H9 (cell line): ENCODE data around the gene SYS1. TPM values are rescaled to one million over a fixed set of nuclear protein-coding genes. Genes with fewer than 3 reads are reported as not detected.

ENCODE experiments used
- DNase-seq: peaks from one replicate; pipeline ENCODE4 v3.0.0-alpha.2; 2017
- H2AFZ ChIP-seq: one replicate; pipeline ENCODE4 v1.6.1; 2013; ENCODE audit warnings: mild to moderate bottlenecking, low read length, control low read depth, moderate library complexity
- H2AK5ac ChIP-seq: 2 replicates; pipeline ENCODE4 v1.6.1; 2013; ENCODE audit warnings: low read length, control low read depth, mixed read lengths; ENCODE audit not compliant: insufficient read length
- H2BK120ac ChIP-seq: one replicate; pipeline ENCODE4 v1.6.1; 2013; ENCODE audit warnings: low read depth, mild to moderate bottlenecking, low read length, control low read depth, inconsistent platforms; ENCODE audit not compliant: poor library complexity, severe bottlenecking
- H2BK12ac ChIP-seq: 2 replicates; pipeline ENCODE4 v1.6.1; 2013; ENCODE audit warnings: low read length, control low read depth, mixed read lengths, low read depth; ENCODE audit not compliant: insufficient read length
- H2BK15ac ChIP-seq: 2 replicates; pipeline ENCODE4 v1.6.1; 2013; ENCODE audit warnings: low read depth, low read length, control low read depth
- H2BK20ac ChIP-seq: one replicate; pipeline ENCODE4 v1.6.1; 2013; ENCODE audit warnings: low read depth, mild to moderate bottlenecking, low read length, control low read depth, inconsistent platforms; ENCODE audit not compliant: poor library complexity, severe bottlenecking
- H2BK5ac ChIP-seq: 2 replicates; pipeline ENCODE4 v1.6.1; 2013; ENCODE audit warnings: low read length, control low read depth, mixed read lengths; ENCODE audit not compliant: insufficient read length
- H3K14ac ChIP-seq: 2 replicates; pipeline ENCODE4 v1.6.1; 2013; ENCODE audit warnings: low read length, control low read depth; ENCODE audit not compliant: insufficient read depth
- H3K18ac ChIP-seq: 2 replicates; pipeline ENCODE4 v1.6.1; 2013; ENCODE audit warnings: low read depth, mild to moderate bottlenecking, mixed read lengths, low read length, control low read depth; ENCODE audit not compliant: insufficient read length
- H3K23ac ChIP-seq: 2 replicates; pipeline ENCODE4 v1.6.1; 2013; ENCODE audit warnings: low read length, control low read depth, mixed read lengths, low read depth; ENCODE audit not compliant: insufficient read length
- H3K23me2 ChIP-seq: 2 replicates; pipeline ENCODE4 v1.6.1; 2013; ENCODE audit warnings: low read depth, mild to moderate bottlenecking, mixed read lengths, low read length, control low read depth; ENCODE audit not compliant: insufficient read length, poor library complexity, severe bottlenecking
- H3K27ac ChIP-seq: 2 replicates; pipeline ENCODE4 v1.5.1; 2013; ENCODE audit warnings: low read length, control low read depth, mixed read lengths, low read depth; ENCODE audit not compliant: insufficient read length
- H3K27me3 ChIP-seq: 2 replicates; pipeline ENCODE4 v1.6.1; 2013; ENCODE audit warnings: low read length, control low read depth, inconsistent platforms; ENCODE audit not compliant: insufficient read depth
- H3K4ac ChIP-seq: 2 replicates; pipeline ENCODE4 v1.6.1; 2013; ENCODE audit warnings: low read depth, mild to moderate bottlenecking, control low read depth, inconsistent platforms, low read length, moderate library complexity
- H3K4me1 ChIP-seq: 2 replicates; pipeline ENCODE4 v1.6.1; 2013; ENCODE audit warnings: low read length, control low read depth, inconsistent platforms; ENCODE audit not compliant: insufficient read depth
- H3K4me2 ChIP-seq: 2 replicates; pipeline ENCODE4 v1.6.1; 2013; ENCODE audit warnings: low read length, control low read depth, mixed read lengths; ENCODE audit not compliant: insufficient read length, insufficient read depth
- H3K56ac ChIP-seq: 2 replicates; pipeline ENCODE4 v1.6.1; 2013; ENCODE audit warnings: low read depth, mild to moderate bottlenecking, mixed read lengths, low read length, control low read depth; ENCODE audit not compliant: insufficient read length
- H3K79me1 ChIP-seq: 2 replicates; pipeline ENCODE4 v1.6.1; 2013; ENCODE audit warnings: low read depth, mild to moderate bottlenecking, moderate library complexity, low read length, control low read depth, inconsistent platforms; ENCODE audit not compliant: insufficient read depth, poor library complexity, severe bottlenecking
- H3K79me2 ChIP-seq: 2 replicates; pipeline ENCODE4 v1.6.1; 2013; ENCODE audit warnings: low read length, control low read depth, inconsistent platforms; ENCODE audit not compliant: insufficient read depth
- H3K9ac ChIP-seq: 2 replicates; pipeline ENCODE4 v1.6.1; 2013; ENCODE audit warnings: low read length, control low read depth, mixed read lengths; ENCODE audit not compliant: insufficient read length; ENCODE audit errors: extremely low read depth
- H3K9me3 ChIP-seq: one replicate; pipeline ENCODE4 v1.6.1; 2013; ENCODE audit warnings: low read depth, low read length, inconsistent platforms; ENCODE audit not compliant: control insufficient read depth
- H3T11ph ChIP-seq: one replicate; pipeline ENCODE4 v1.6.1; 2013; ENCODE audit warnings: mild to moderate bottlenecking, low read length, control low read depth, inconsistent platforms
- H4K20me1 ChIP-seq: one replicate; pipeline ENCODE4 v1.6.1; 2013; ENCODE audit not compliant: control insufficient read depth, insufficient read length, insufficient read depth
- H4K5ac ChIP-seq: 2 replicates; pipeline ENCODE4 v1.6.1; 2013; ENCODE audit warnings: low read depth, mild to moderate bottlenecking, mixed read lengths, low read length, control low read depth; ENCODE audit not compliant: insufficient read length
- H4K8ac ChIP-seq: replicated peaks from 2 replicates; pipeline ENCODE4 v1.6.1; 2013; ENCODE audit warnings: low read length, control low read depth, mixed read lengths, low read depth; ENCODE audit not compliant: insufficient read length
- H4K91ac ChIP-seq: 2 replicates; pipeline ENCODE4 v1.6.1; 2013; ENCODE audit warnings: low read depth, mild to moderate bottlenecking, moderate library complexity, mixed read lengths, low read length, control low read depth; ENCODE audit not compliant: insufficient read length
- H3K27ac Mint-ChIP-seq, 3 experiments: 2 replicates in 2 of 3; 3 replicates in 1 of 3; pipeline ENCODE4 v1.8.0; 2020 to 2021; ENCODE audit warnings: mixed read lengths in 3 of 3, mild to moderate bottlenecking in 1 of 3, moderate library complexity in 1 of 3
- H3K27me3 Mint-ChIP-seq: 2 replicates; pipeline ENCODE4 v1.8.0; 2021; ENCODE audit warnings: low read depth, mild to moderate bottlenecking, moderate library complexity, mixed read lengths
- H3K36me3 Mint-ChIP-seq, 3 experiments: 2 replicates in 2 of 3; 3 replicates in 1 of 3; pipeline ENCODE4 v1.8.0; 2020 to 2021; ENCODE audit warnings: low read depth in 3 of 3, mixed read lengths in 3 of 3; ENCODE audit not compliant: insufficient read depth in 1 of 3
- H3K4me1 Mint-ChIP-seq, 2 experiments: 2 replicates each; pipeline ENCODE4 v1.8.0; 2020; ENCODE audit warnings: mixed read lengths in 2 of 2
- H3K4me3 Mint-ChIP-seq, 2 experiments: 2 replicates in 1 of 2; 3 replicates in 1 of 2; pipeline ENCODE4 v1.8.0; 2020 to 2021; ENCODE audit warnings: mild to moderate bottlenecking in 2 of 2, mixed read lengths in 2 of 2, moderate library complexity in 1 of 2
- H3K9me3 Mint-ChIP-seq, 2 experiments: 2 replicates in 1 of 2; 3 replicates in 1 of 2; pipeline ENCODE4 v1.8.0; 2020; ENCODE audit warnings: mild to moderate bottlenecking in 2 of 2, mixed read lengths in 2 of 2, moderate library complexity in 1 of 2
- CTCF ChIP-seq: fragments of 200-600 bp; sonication (generic); conservative IDR thresholded peaks from 3 replicates; pipeline ENCODE4 v1.8.0; 2021; ENCODE audit warnings: antibody characterized with exemption, mild to moderate bottlenecking
- WGBS: extraction: QIAGEN DNeasy Blood & Tissue Kit; methylation state at CpG from one replicate; pipeline ENCODE4 v1.1.7; 2013; ENCODE audit warnings: missing lambda C conversion rate, low lambda C conversion rate, mixed read lengths; ENCODE audit not compliant: insufficient read length; ENCODE audit errors: extremely low coverage; 5-methylcytosine and 5-hydroxymethylcytosine counted together
- total RNA-seq: library from RNA; stranded (reverse); gene quantifications from 2 replicates; pipeline ENCODE4 v1.2.1, GENCODE V29; 2021

Gene SYS1
- total RNA-seq, 1 experiment from 2014 or later: 21.0 TPM

GRCh38 chr20:45413479-45413878 is 50.5 kb downstream of the SYS1 start:
- DNase-seq: no peak
- H4K91ac ChIP-seq: no peak overlapping the region
- no peak overlapping the region for H3K14ac ChIP-seq
- H3K4me1 ChIP-seq: no peaks in the 10 kb centered on the region; the same call in 1 of the 2 replicates
- H3K27me3 Mint-ChIP-seq: peaks cover 5% of the 10 kb centered on the region
- H3K23ac ChIP-seq: no peak overlapping the region
- no peaks in the 10 kb centered on the region for H3K9me3 ChIP-seq
- no peak overlapping the region for H2AFZ ChIP-seq
- TF ChIP-seq CTCF: no peak
- no peaks in the 10 kb centered on the region for H3K9me3 Mint-ChIP-seq
- no peak overlapping the region for H2BK5ac ChIP-seq
- H2BK20ac ChIP-seq: no peak overlapping the region
- no peak overlapping the region for H3K4me3 Mint-ChIP-seq
- no peak overlapping the region for H3K27ac ChIP-seq
- H3K27ac Mint-ChIP-seq: no peak overlapping the region
- no peaks in the 10 kb centered on the region for H3K27me3 ChIP-seq
- no peak overlapping the region for H3K18ac ChIP-seq
- peaks cover 8 to 11% of the 10 kb centered on the region in 2 experiments for H3K4me1 Mint-ChIP-seq
- H3K9ac ChIP-seq: no peak overlapping the region
- no peak overlapping the region for H4K8ac ChIP-seq
- no peak overlapping the region for H2AK5ac ChIP-seq
- H3K79me1 ChIP-seq: no peaks in the 10 kb centered on the region
- no peak overlapping the region for H3K56ac ChIP-seq
- no peak overlapping the region for H3T11ph ChIP-seq
- no peak overlapping the region for H4K5ac ChIP-seq
- WGBS: no CpG with 5 or more reads among the region's 3 CpGs
- peaks cover 2% of the 10 kb centered on the region; the same call in 1 of the 2 replicates for H3K79me2 ChIP-seq
- H3K4me2 ChIP-seq: no peak overlapping the region
- no peak overlapping the region for H2BK15ac ChIP-seq
- H3K4ac ChIP-seq: no peak overlapping the region
- H3K36me3 Mint-ChIP-seq: peaks cover 7 to 24% (median 15%) of the 10 kb centered on the region in 3 experiments; a peak in 6 of 7 replicates
- H2BK12ac ChIP-seq: no peak overlapping the region
- H4K20me1 ChIP-seq: no peaks in the 10 kb centered on the region
- H2BK120ac ChIP-seq: no peak overlapping the region
- peaks cover 7% of the 10 kb centered on the region for H3K23me2 ChIP-seq
